NB4 (cell line): ENCODE data around the gene UFC1.

Source experiments
- DNase-seq: peaks from one replicate; pipeline ENCODE4 v3.0.0; 2010; ENCODE audit warnings: low read depth
- H3K4me3 ChIP-seq: one replicate; pipeline ENCODE4 v1.5.1; 2011; ENCODE audit warnings: mild to moderate bottlenecking, low read depth, low read length, moderate library complexity
- CTCF ChIP-seq: IDR thresholded peaks from one replicate; pipeline ENCODE4 v1.5.1; 2012; ENCODE audit warnings: low read depth, low read length
- MYC ChIP-seq: IDR thresholded peaks from 2 replicates; pipeline ENCODE4 v1.6.1; 2011; ENCODE audit warnings: low read depth, low read length
- POLR2A ChIP-seq: IDR thresholded peaks from 2 replicates; pipeline ENCODE4 v1.6.1; 2011; ENCODE audit warnings: mild to moderate bottlenecking; ENCODE audit not compliant: insufficient read length; ENCODE audit errors: extremely low read depth
- TF ChIP-seq, protein P1 (sequence below): IDR thresholded peaks from 2 replicates; pipeline ENCODE4 v1.6.1; 2011; ENCODE audit warnings: low read depth, low read length

UFC1 gene

GRCh38 chr1:161153176-161153575, 602 bp upstream of the UFC1 start:
- TF ChIP-seq, protein P1, sequence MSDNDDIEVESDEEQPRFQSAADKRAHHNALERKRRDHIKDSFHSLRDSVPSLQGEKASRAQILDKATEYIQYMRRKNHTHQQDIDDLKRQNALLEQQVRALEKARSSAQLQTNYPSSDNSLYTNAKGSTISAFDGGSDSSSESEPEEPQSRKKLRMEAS: no peak
- TF ChIP-seq POLR2A: no peak
- TF ChIP-seq CTCF: no peak
- DNase-seq: peak; percentile 43
- H3K4me3 ChIP-seq: peak overlapping the region; percentile 95

GRCh38 chr1:161157867-161158266, 4.1 kb downstream of the UFC1 start:
- TF ChIP-seq POLR2A (no peak), MYC (no peak), CTCF (no peak)
- TF ChIP-seq, protein P1: no peak
- no peak for DNase-seq
- H3K4me3 ChIP-seq: no peak overlapping the region

- TF ChIP-seq, protein P1: no peak
- TF ChIP-seq MYC: no peak
- no peak for TF ChIP-seq CTCF
- no peak for TF ChIP-seq POLR2A
- no peak for DNase-seq
- peak overlapping the region; percentile 50 for H3K4me3 ChIP-seq
Observed at GRCh38 chr1:161158316-161159010, 4.7 kb downstream of the UFC1 start.

- peak within 1 kb of the TSS; percentile 85 for H3K4me3 ChIP-seq
- peak; percentile 90 for DNase-seq
- TF ChIP-seq CTCF: no peak
- TF ChIP-seq MYC: peak; percentile 34; the same call in 1 of the 2 replicates
- TF ChIP-seq, protein P1: peak; percentile 17; the same call in 1 of the 2 replicates
- peak; percentile 74 for TF ChIP-seq POLR2A
Observed at GRCh38 chr1:161159087-161159912, 5.5 kb downstream of the UFC1 start, which contains the start of gene USP21. TSS of gene USP21 (plus strand) at chr1:161159500. CDS start at chr1:161160641, 1,141 bp downstream.

DNA sequence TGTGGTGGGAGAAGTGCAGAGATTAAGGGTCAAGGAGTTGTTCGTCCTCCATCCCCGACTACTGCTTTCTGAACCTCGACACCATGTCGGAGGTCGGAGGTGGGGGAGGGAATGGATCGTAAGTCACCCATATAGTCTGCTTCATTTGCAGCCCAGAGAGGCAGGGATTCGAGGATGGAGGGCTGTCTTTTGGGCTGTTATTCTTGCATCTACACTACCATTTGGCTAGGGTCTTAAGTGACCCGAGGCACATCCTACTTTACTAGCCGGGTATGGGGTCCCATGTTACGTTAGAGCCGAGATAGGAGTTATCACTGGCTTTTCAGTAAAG, 6.1 kb downstream of the UFC1 start:
- no peak for DNase-seq
- peak overlapping the region; percentile 85 for H3K4me3 ChIP-seq
- TF ChIP-seq, protein P1: no peak
- TF ChIP-seq POLR2A: no peak
- no peak for TF ChIP-seq CTCF
